PC-3 (cell line): ENCODE measurements around the gene CACNA1H.

ENCODE experiments used
- EZH2 ChIP-seq: fragments of 300-600 bp; sonication (generic); IDR thresholded peaks from one replicate; pipeline ENCODE4 v1.6.1; 2017; ENCODE audit warnings: antibody characterized with exemption, mild to moderate bottlenecking, low read length; ENCODE audit not compliant: unreplicated experiment
- EZH2phosphoT487 ChIP-seq: fragments of 300-600 bp; sonication (generic); IDR thresholded peaks from 2 replicates; pipeline ENCODE4 v1.6.1; 2018; ENCODE audit warnings: mild to moderate bottlenecking, antibody characterized with exemption, low read length, borderline replicate concordance
- TF ChIP-seq, protein P1 (sequence below): fragments of 300-600 bp; sonication (generic); conservative IDR thresholded peaks from 2 replicates; pipeline ENCODE4 v1.5.1; 2017; ENCODE audit warnings: antibody characterized with exemption, low read depth, mild to moderate bottlenecking, low read length

DNA sequence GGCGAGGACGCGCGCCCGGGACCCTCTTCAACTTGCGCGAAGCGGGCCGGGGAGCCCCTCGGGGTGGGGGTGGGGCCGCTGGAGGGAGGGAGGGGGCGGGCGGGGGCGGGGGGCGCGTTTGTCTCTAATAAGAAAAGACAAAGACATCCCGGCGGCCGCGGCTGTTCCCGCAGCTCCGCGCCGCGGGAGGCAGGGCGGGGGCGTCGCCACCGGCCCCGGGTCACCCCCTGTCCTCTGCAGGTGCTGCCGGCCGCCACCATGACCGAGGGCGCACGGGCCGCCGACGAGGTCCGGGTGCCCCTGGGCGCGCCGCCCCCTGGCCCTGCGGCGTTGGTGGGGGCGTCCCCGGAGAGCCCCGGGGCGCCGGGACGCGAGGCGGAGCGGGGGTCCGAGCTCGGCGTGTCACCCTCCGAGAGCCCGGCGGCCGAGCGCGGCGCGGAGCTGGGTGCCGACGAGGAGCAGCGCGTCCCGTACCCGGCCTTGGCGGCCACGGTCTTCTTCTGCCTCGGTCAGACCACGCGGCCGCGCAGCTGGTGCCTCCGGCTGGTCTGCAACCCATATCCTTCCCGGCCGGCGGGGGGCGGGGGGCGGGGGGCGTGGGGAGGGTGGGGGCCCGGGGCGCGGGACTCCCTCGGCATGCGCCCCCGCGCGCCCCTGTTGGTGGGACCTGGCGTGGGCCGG lies 714 bp downstream of the CACNA1H start:
- TF ChIP-seq, protein P1, sequence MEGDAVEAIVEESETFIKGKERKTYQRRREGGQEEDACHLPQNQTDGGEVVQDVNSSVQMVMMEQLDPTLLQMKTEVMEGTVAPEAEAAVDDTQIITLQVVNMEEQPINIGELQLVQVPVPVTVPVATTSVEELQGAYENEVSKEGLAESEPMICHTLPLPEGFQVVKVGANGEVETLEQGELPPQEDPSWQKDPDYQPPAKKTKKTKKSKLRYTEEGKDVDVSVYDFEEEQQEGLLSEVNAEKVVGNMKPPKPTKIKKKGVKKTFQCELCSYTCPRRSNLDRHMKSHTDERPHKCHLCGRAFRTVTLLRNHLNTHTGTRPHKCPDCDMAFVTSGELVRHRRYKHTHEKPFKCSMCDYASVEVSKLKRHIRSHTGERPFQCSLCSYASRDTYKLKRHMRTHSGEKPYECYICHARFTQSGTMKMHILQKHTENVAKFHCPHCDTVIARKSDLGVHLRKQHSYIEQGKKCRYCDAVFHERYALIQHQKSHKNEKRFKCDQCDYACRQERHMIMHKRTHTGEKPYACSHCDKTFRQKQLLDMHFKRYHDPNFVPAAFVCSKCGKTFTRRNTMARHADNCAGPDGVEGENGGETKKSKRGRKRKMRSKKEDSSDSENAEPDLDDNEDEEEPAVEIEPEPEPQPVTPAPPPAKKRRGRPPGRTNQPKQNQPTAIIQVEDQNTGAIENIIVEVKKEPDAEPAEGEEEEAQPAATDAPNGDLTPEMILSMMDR: no peak
- TF ChIP-seq EZH2 (no peak), EZH2phosphoT487 (no peak)
